Thyroid gland (tissue), 4 donors: ENCODE data around the gene CYP3A7.

Experiments
- CTCF ChIP-seq, 6 experiments: fragments of 200-600 bp in 3 of 6; fragments of 450-650 bp in 3 of 6; sonication (generic) in 3 of 6; IDR thresholded peaks; one replicate each; pipeline ENCODE4 v1.5.1; 2016 to 2019; ENCODE audit warnings: antibody characterized with exemption in 6 of 6, mild to moderate bottlenecking in 2 of 6, inconsistent platforms in 1 of 6, moderate library complexity in 1 of 6
- POLR2A ChIP-seq, 2 donors: fragments of 450-650 bp; IDR thresholded peaks; one replicate each; pipeline ENCODE4 v1.6.1; 2017; ENCODE audit warnings: antibody characterized with exemption in 2 of 2, mild to moderate bottlenecking in 2 of 2, moderate library complexity in 1 of 2

- TF ChIP-seq CTCF (IDR thresholded peaks at IDR 0.05) (no peak), POLR2A (IDR thresholded peaks at IDR 0.05) (no peak)
Observed at GRCh38 chr7:99737726-99738125, 2.7 kb upstream of the CYP3A7 start.
